ENCODE results near the gene PSMC3.

Gene PSMC3

GRCh38 chr11:47448566-47449427, 22.6 kb upstream of the PSMC3 start, which contains the start of gene RAPSN:
TSS of gene RAPSN (minus strand) at chr11:47449136. CDS start at chr11:47448964, 172 bp downstream.
- DNase-seq (ENCODE audit: low spot score in 2 of 2) (no peak), ATAC-seq (no peak)
- H3K36me3 Mint-ChIP-seq, result no peaks in the 10 kb centered on the region

GRCh38 chr11:47447906-47448305, 21.7 kb upstream of the PSMC3 start:
- Mint-ChIP-seq H3K4me1 (no peaks in the 10 kb centered on the region), H3K4me3 (no peak overlapping the region), H3K27ac (peak overlapping the region; percentile 6), H3K36me3 (no peaks in the 10 kb centered on the region), H3K9me3 (no peaks in the 10 kb centered on the region)
- DNase-seq (ENCODE audit: low spot score in 2 of 2), result no peak
- ATAC-seq, result no peak

More at GRCh38 chr11:47448566-47449427, 22.6 kb upstream of the PSMC3 start, which contains the start of gene RAPSN:
- no peaks in the 10 kb centered on the region for H3K9me3 Mint-ChIP-seq
- H3K27ac Mint-ChIP-seq, result peak within 1 kb of the TSS; percentile 6
- H3K4me3 Mint-ChIP-seq, result no peak within 1 kb of the TSS
- no peaks in the 10 kb centered on the region for H3K4me1 Mint-ChIP-seq

- no peak for DNase-seq (ENCODE audit: low spot score in 2 of 2)
Observed at GRCh38 chr11:47446833-47447232, 20.6 kb upstream of the PSMC3 start.

GRCh38 chr11:47445840-47446239, 19.6 kb upstream of the PSMC3 start:
- H3K27ac Mint-ChIP-seq, result no peak overlapping the region
- H3K9me3 Mint-ChIP-seq, result no peaks in the 10 kb centered on the region
- no peak overlapping the region for H3K4me3 Mint-ChIP-seq
- H3K36me3 Mint-ChIP-seq, result no peaks in the 10 kb centered on the region
- H3K4me1 Mint-ChIP-seq, result no peaks in the 10 kb centered on the region
- DNase-seq (ENCODE audit: low spot score in 2 of 2) (no peak), ATAC-seq (no peak)

More at GRCh38 chr11:47446833-47447232, 20.6 kb upstream of the PSMC3 start:
- Mint-ChIP-seq H3K4me1 (no peaks in the 10 kb centered on the region), H3K36me3 (no peaks in the 10 kb centered on the region), H3K27ac (no peak overlapping the region), H3K9me3 (no peaks in the 10 kb centered on the region), H3K4me3 (no peak overlapping the region)
- no peak for ATAC-seq

- no peaks in the 10 kb centered on the region for H3K36me3 Mint-ChIP-seq
- DNase-seq (ENCODE audit: low spot score in 2 of 2), result no peak
- no peaks in the 10 kb centered on the region for H3K9me3 Mint-ChIP-seq
- no peak overlapping the region for H3K27ac Mint-ChIP-seq
- ATAC-seq, result no peak
- no peak overlapping the region for H3K4me3 Mint-ChIP-seq
- H3K4me1 Mint-ChIP-seq, result no peaks in the 10 kb centered on the region
Observed at GRCh38 chr11:47443817-47444216, 17.6 kb upstream of the PSMC3 start.

- no peak for DNase-seq (ENCODE audit: low spot score in 2 of 2)
- no peaks in the 10 kb centered on the region for H3K9me3 Mint-ChIP-seq
- ATAC-seq, result no peak
- H3K36me3 Mint-ChIP-seq, result no peaks in the 10 kb centered on the region
- no peak overlapping the region for H3K4me3 Mint-ChIP-seq
- H3K27ac Mint-ChIP-seq, result no peak overlapping the region
- no peaks in the 10 kb centered on the region for H3K4me1 Mint-ChIP-seq
Observed at GRCh38 chr11:47443028-47443700, 16.9 kb upstream of the PSMC3 start.

- no peak for DNase-seq (ENCODE audit: low spot score in 2 of 2)
- H3K4me3 Mint-ChIP-seq, result no peak overlapping the region
- no peak overlapping the region for H3K27ac Mint-ChIP-seq
- H3K4me1 Mint-ChIP-seq, result no peaks in the 10 kb centered on the region
- no peak for ATAC-seq
- no peaks in the 10 kb centered on the region for H3K9me3 Mint-ChIP-seq
- no peaks in the 10 kb centered on the region for H3K36me3 Mint-ChIP-seq
Observed at GRCh38 chr11:47442514-47442913, 16.3 kb upstream of the PSMC3 start.

- no peak overlapping the region for H3K27ac Mint-ChIP-seq
- DNase-seq (ENCODE audit: low spot score in 2 of 2), result no peak
- no peak overlapping the region for H3K4me3 Mint-ChIP-seq
- no peak for ATAC-seq
- no peaks in the 10 kb centered on the region for H3K4me1 Mint-ChIP-seq
- no peaks in the 10 kb centered on the region for H3K36me3 Mint-ChIP-seq
- H3K9me3 Mint-ChIP-seq, result no peaks in the 10 kb centered on the region
Observed at GRCh38 chr11:47441421-47441820, 15.2 kb upstream of the PSMC3 start.

- H3K27ac Mint-ChIP-seq, result no peak overlapping the region
- no peaks in the 10 kb centered on the region for H3K4me1 Mint-ChIP-seq
- H3K36me3 Mint-ChIP-seq, result no peaks in the 10 kb centered on the region
- no peak overlapping the region for H3K4me3 Mint-ChIP-seq
- H3K9me3 Mint-ChIP-seq, result no peaks in the 10 kb centered on the region
- DNase-seq (ENCODE audit: low spot score in 2 of 2) (no peak), ATAC-seq (no peak)
Observed at GRCh38 chr11:47440054-47440476, 13.8 kb upstream of the PSMC3 start.

- H3K27ac Mint-ChIP-seq, result no peak overlapping the region
- DNase-seq (ENCODE audit: low spot score in 2 of 2) (no peak), ATAC-seq (no peak)
- H3K9me3 Mint-ChIP-seq, result no peaks in the 10 kb centered on the region
- H3K4me3 Mint-ChIP-seq, result no peak overlapping the region
- H3K4me1 Mint-ChIP-seq, result no peaks in the 10 kb centered on the region
- no peaks in the 10 kb centered on the region for H3K36me3 Mint-ChIP-seq
Observed at GRCh38 chr11:47438721-47439120, 12.5 kb upstream of the PSMC3 start.

GRCh38 chr11:47437746-47438418, 11.6 kb upstream of the PSMC3 start:
- H3K4me1 Mint-ChIP-seq, result no peaks in the 10 kb centered on the region
- H3K27ac Mint-ChIP-seq, result no peak overlapping the region
- H3K36me3 Mint-ChIP-seq, result no peaks in the 10 kb centered on the region
- no peak overlapping the region for H3K4me3 Mint-ChIP-seq
- DNase-seq (ENCODE audit: low spot score in 2 of 2) (no peak), ATAC-seq (no peak)
- H3K9me3 Mint-ChIP-seq, result no peaks in the 10 kb centered on the region

GRCh38 chr11:47437218-47437745, 11.0 kb upstream of the PSMC3 start:
- H3K9me3 Mint-ChIP-seq, result no peaks in the 10 kb centered on the region
- no peaks in the 10 kb centered on the region for H3K4me1 Mint-ChIP-seq
- no peak overlapping the region for H3K4me3 Mint-ChIP-seq
- no peak overlapping the region for H3K27ac Mint-ChIP-seq
- DNase-seq (ENCODE audit: low spot score in 2 of 2) (no peak), ATAC-seq (no peak)
- no peaks in the 10 kb centered on the region for H3K36me3 Mint-ChIP-seq

- ATAC-seq (no peak), DNase-seq (ENCODE audit: low spot score in 2 of 2) (no peak)
- H3K4me1 Mint-ChIP-seq, result no peaks in the 10 kb centered on the region
- no peak overlapping the region for H3K4me3 Mint-ChIP-seq
- H3K9me3 Mint-ChIP-seq, result no peaks in the 10 kb centered on the region
- H3K36me3 Mint-ChIP-seq, result no peaks in the 10 kb centered on the region
- H3K27ac Mint-ChIP-seq, result no peak overlapping the region
Observed at GRCh38 chr11:47436726-47437125, 10.5 kb upstream of the PSMC3 start.

- H3K4me3 Mint-ChIP-seq, result no peak overlapping the region
Observed at GRCh38 chr11:47435687-47436086, 9.4 kb upstream of the PSMC3 start.

GRCh38 chr11:47434011-47434786, 8.0 kb upstream of the PSMC3 start:
- no peak for ATAC-seq
- Mint-ChIP-seq H3K9me3 (no peaks in the 10 kb centered on the region), H3K4me1 (no peaks in the 10 kb centered on the region), H3K36me3 (no peaks in the 10 kb centered on the region), H3K4me3 (no peak overlapping the region), H3K27ac (no peak overlapping the region)
- DNase-seq (ENCODE audit: low spot score in 2 of 2), result no peak

More at GRCh38 chr11:47435687-47436086, 9.4 kb upstream of the PSMC3 start:
- Mint-ChIP-seq H3K27ac (peak overlapping the region; percentile 13), H3K9me3 (no peaks in the 10 kb centered on the region), H3K36me3 (no peaks in the 10 kb centered on the region), H3K4me1 (no peaks in the 10 kb centered on the region)
- DNase-seq (ENCODE audit: low spot score in 2 of 2) (no peak), ATAC-seq (no peak)

All from stimulated activated effector memory CD8-positive, alpha-beta T cell treated with anti-CD3 and anti-CD28 coated beads, Interleukin-12 subunit alpha, Interleukin-12 subunit beta, amount 100 ng/mL, for 72 hours (primary cell).